ENCODE measurements around the gene CNMD. TPM values are rescaled to one million over a fixed set of nuclear protein-coding genes. Genes with fewer than 3 reads are reported as not detected.

CNMD gene
- total RNA-seq, 4 donors from 2014 or later: not detected

DNA sequence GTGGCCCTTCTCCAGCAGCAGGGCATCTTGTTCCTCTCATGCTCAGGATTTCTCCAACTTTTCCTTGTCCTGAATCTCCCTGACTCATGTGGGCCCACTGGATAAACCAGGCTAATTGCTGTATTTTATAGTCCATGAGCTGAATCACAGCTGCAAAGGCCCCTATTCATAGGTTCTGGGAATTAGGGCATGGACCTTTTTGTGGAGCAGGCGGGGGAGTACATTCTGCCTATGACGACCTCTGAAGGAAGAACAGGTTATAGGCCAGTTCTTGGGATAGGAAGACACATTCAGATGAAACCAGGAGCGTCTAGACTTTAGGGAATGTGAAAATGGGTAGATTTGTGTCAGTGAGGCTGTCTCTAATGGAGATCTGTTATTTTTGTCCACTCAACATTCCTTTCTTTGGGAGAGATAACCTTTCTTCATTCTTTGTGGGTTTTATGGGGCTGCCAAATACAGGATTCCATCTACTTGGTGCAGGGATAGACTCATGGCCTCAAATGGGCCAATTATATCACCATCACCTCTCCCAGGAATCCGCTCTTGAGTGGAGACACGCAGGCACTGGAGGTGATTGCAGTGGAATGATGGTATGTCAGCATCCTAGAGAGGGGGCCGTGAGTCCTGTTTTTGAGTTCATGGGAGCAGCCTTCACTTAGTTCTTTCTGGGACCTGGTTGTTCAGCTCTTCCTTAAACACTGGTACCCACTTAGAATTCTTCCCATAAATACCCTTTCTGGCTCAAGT is 45.1 kb upstream of the CNMD start:
- H3K36me3 ChIP-seq: no peaks in the 10 kb centered on the region
- intact Hi-C loops (cut with DNase I): no loop called here
- H3K27me3 ChIP-seq: no peaks in the 10 kb centered on the region
- 83% methylated on average over 6 of the region's 6 CpGs for WGBS
- no peak overlapping the region for H3K4me3 ChIP-seq
- no peak overlapping the region for H3K27ac ChIP-seq (replicated peaks in 1 of 4)
- no peaks in the 10 kb centered on the region for H3K4me1 ChIP-seq
- H3K9me3 ChIP-seq: no peaks in the 10 kb centered on the region
- TF ChIP-seq POLR2AphosphoS5 (IDR thresholded peaks at IDR 0.05): no peak
- no peak for TF ChIP-seq EP300 (IDR thresholded peaks at IDR 0.05)
- TF ChIP-seq, protein P1, sequence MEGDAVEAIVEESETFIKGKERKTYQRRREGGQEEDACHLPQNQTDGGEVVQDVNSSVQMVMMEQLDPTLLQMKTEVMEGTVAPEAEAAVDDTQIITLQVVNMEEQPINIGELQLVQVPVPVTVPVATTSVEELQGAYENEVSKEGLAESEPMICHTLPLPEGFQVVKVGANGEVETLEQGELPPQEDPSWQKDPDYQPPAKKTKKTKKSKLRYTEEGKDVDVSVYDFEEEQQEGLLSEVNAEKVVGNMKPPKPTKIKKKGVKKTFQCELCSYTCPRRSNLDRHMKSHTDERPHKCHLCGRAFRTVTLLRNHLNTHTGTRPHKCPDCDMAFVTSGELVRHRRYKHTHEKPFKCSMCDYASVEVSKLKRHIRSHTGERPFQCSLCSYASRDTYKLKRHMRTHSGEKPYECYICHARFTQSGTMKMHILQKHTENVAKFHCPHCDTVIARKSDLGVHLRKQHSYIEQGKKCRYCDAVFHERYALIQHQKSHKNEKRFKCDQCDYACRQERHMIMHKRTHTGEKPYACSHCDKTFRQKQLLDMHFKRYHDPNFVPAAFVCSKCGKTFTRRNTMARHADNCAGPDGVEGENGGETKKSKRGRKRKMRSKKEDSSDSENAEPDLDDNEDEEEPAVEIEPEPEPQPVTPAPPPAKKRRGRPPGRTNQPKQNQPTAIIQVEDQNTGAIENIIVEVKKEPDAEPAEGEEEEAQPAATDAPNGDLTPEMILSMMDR (IDR thresholded peaks at IDR 0.05): no peak
- TF ChIP-seq POLR2A (IDR thresholded peaks at IDR 0.05; ENCODE audit: low read depth): no peak
- DNase-seq (ENCODE audit: extremely low spot score): no peak

DNA sequence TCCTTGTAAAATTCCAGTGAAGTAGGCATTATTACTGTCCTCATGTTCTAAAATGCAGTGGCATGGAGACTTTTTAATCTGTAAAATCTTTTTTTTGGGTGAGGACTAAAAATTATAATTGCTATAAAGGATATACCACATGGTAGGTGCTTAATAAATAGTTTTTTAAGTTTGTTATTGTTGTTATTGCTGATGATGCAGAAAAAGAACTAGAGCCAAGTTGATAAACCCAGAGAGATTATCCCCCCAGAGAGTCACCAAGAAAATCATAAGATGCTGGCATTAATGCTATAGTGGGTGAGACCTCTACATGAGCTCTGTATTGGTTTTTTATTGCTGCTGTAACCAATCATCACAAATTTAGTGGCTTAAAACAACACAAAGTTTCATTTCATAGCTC is 44.3 kb upstream of the CNMD start:
- Histone ChIP-seq H3K4me3 (no peak overlapping the region), H3K36me3 (no peaks in the 10 kb centered on the region), H3K9me3 (no peaks in the 10 kb centered on the region), H3K4me1 (no peaks in the 10 kb centered on the region), H3K27me3 (peaks cover 0 to 6% (median 0%) of the 10 kb centered on the region in 4 donors), H3K27ac (replicated peaks in 1 of 4) (no peak overlapping the region)
- intact Hi-C loops (cut with DNase I): no loop called here
- TF ChIP-seq POLR2AphosphoS5 (IDR thresholded peaks at IDR 0.05): no peak
- no peak for TF ChIP-seq POLR2A (IDR thresholded peaks at IDR 0.05; ENCODE audit: low read depth)
- TF ChIP-seq EP300 (IDR thresholded peaks at IDR 0.05): no peak
- TF ChIP-seq, protein P1 (IDR thresholded peaks at IDR 0.05): no peak
- DNase-seq (ENCODE audit: extremely low spot score): no peak

DNA sequence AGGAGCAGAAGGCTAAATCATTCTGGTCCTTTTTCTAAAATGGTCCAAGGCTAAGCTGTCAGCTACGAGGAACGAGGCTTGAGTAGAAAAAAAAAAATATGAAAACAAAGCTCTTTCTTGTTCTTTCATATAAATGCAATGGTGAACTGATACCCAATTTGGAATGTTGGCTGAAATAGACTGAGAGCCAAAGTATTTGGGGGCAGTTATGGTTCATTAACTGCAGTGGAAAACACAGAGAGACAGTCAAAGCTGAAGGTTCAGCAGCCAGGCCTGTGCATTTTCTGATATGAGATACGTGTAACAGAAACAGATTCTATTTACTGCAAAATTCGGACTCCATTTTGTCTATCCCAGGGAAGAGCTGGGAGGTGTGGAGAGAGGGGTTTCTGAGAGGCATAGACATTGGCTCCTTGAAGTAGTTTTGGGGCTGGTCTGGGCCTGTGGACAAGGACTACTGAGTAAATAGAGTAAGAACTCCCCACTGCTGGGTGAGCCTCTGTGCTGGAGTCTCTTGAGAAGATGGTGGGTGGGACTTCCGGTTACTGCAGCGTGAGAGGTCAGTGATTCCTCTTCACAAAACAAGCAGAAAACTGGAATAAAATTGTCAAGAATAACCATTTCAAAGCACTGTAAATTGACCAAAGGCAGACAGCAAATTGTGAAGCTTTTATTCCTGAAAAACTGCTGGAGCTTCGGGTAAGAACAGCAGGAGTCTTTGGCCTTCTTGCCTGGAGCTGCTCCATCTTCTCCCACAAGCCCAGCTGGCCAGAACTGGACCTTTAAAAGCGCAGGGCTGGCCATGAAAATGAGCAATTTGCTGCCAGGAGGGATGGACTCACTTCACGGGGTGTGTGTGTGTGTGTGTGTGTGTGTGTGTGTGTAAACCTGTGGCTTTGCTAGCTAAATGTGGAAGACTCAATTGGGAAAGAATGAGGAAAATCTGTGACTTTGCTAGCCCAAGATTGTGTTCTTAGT is 43.1 kb upstream of the CNMD start:
- H3K27ac ChIP-seq (replicated peaks in 1 of 4): no peak overlapping the region
- no peak overlapping the region for H3K4me3 ChIP-seq
- intact Hi-C loops (cut with DNase I): no loop called here
- H3K4me1 ChIP-seq: no peaks in the 10 kb centered on the region
- H3K27me3 ChIP-seq: peaks cover 0 to 10% (median 0%) of the 10 kb centered on the region in 4 donors
- 71% methylated on average over 9 of the region's 9 CpGs for WGBS
- no peaks in the 10 kb centered on the region for H3K36me3 ChIP-seq
- no peaks in the 10 kb centered on the region for H3K9me3 ChIP-seq
- no peak for TF ChIP-seq EP300 (IDR thresholded peaks at IDR 0.05)
- no peak for DNase-seq (ENCODE audit: extremely low spot score)

DNA sequence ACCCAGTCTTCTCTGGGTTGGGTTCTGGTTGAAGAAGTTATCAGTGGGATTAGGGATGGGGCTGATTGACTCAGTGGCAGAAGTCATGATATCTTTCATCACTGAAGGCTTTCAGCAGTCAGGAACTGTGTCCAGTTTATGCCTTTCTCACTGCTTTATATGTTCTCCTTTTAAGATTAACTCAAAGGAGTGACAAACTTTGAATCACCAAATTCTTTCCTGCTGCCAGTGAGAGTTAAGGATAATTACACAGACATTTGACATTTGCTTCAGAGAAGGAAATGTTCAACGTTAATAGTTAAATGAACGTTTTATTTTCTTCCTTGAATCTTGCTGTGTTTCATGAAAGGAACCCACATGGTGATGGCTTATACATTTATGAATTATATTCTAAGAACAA is 41.0 kb upstream of the CNMD start:
- no peaks in the 10 kb centered on the region for H3K4me1 ChIP-seq
- no peaks in the 10 kb centered on the region for H3K36me3 ChIP-seq
- H3K4me3 ChIP-seq: no peak overlapping the region
- WGBS: 19% methylated on average over 2 of the region's 2 CpGs
- H3K27ac ChIP-seq (replicated peaks in 1 of 4): no peak overlapping the region
- intact Hi-C loops (cut with DNase I): no loop called here
- DNase-seq (ENCODE audit: extremely low spot score): no peak
- H3K27me3 ChIP-seq: peaks cover 0 to 15% (median 0%) of the 10 kb centered on the region in 4 donors
- no peaks in the 10 kb centered on the region for H3K9me3 ChIP-seq
- TF ChIP-seq POLR2AphosphoS5 (IDR thresholded peaks at IDR 0.05) (no peak), EP300 (IDR thresholded peaks at IDR 0.05) (no peak), POLR2A (IDR thresholded peaks at IDR 0.05; ENCODE audit: low read depth) (no peak)
- TF ChIP-seq, protein P1 (IDR thresholded peaks at IDR 0.05): no peak

DNA sequence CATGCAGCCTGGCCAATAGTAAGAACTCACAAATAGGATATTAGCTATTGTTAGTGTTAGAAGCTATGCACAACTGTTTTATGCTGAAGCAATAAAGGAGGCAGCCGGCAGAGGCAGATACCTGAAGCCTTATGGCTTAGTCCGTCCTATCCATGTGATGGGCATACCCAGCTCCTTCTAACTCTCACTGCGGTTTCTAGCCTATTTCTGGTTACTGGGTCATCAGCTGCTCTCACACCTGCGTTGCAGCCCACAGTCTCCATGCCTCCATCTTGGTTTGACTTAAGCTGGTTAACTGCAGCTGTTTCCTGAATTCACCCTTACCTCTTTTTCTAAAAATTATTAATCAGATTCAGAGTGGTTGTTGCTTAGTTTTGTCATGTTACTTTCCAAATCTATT is 40.5 kb upstream of the CNMD start:
- no peaks in the 10 kb centered on the region for H3K4me1 ChIP-seq
- DNase-seq (ENCODE audit: extremely low spot score): no peak
- no peak overlapping the region for H3K4me3 ChIP-seq
- no peak overlapping the region for H3K27ac ChIP-seq (replicated peaks in 1 of 4)
- 92% methylated on average over 3 of the region's 4 CpGs for WGBS
- intact Hi-C loops (cut with DNase I): no loop called here
- no peak for TF ChIP-seq POLR2AphosphoS5 (IDR thresholded peaks at IDR 0.05)
- TF ChIP-seq POLR2A (IDR thresholded peaks at IDR 0.05; ENCODE audit: low read depth): no peak
- TF ChIP-seq, protein P1 (IDR thresholded peaks at IDR 0.05): no peak
- no peak for TF ChIP-seq EP300 (IDR thresholded peaks at IDR 0.05)
- H3K9me3 ChIP-seq: no peaks in the 10 kb centered on the region
- peaks cover 0 to 15% (median 0%) of the 10 kb centered on the region in 4 donors for H3K27me3 ChIP-seq
- no peaks in the 10 kb centered on the region for H3K36me3 ChIP-seq
